ENCODE measurements around the gene PRKN. TPM values are rescaled to one million over a fixed set of nuclear protein-coding genes. Genes with fewer than 3 reads are reported as not detected.

PRKN gene
- total RNA-seq, 2 donors from 2014 or later, result 3.3 to 4.8 TPM

DNA sequence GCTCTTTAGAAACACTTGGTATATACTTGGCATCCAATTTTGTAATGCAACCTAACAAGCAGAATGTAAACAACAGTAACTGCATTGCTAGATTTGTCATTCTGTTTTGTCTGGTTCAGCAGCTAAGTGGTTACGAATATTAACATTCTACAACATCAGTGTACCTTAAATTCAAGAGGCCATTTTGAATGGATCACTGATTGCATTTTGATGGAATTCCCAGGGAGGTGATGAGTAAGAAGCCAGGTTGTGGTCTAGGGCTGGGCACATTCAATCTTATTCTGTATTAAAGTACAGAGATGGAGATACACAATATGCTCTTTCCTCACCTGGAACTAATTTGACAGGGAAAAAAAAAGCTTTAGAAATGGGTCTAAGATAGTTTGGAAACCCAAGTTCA is 483.5 kb downstream of the PRKN start:
- no peak overlapping the region for H3K27ac Mint-ChIP-seq

DNA sequence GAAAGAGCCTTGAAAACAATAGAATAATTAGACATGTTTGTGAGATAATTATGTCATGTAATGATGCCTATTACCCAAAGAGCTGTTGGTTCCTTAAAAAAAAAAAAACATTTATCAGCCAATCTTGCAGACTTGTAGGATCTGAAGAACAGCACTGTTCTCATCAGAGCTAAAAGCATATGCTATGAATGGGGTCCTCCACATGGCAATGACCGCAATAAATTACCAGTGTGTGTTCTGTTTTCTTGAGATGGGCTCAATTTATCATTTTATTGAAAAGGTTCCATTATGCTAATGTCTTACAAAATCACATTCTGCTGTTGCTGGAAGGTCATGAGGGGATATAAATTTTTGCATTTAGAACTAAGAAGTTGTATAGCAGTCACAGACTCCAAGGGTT is 484.7 kb downstream of the PRKN start:
- Histone ChIP-seq H3K4me1 (ENCODE audit: control insufficient read depth, insufficient read depth, low read length) (no peaks in the 10 kb centered on the region), H3K27me3 (ENCODE audit: control insufficient read depth, insufficient read depth, low read length, poor library complexity, severe bottlenecking) (no peaks in the 10 kb centered on the region), H3K9ac (ENCODE audit: extremely low read depth, low read length, poor library complexity, severe bottlenecking) (no peak overlapping the region), H3K36me3 (ENCODE audit: control insufficient read depth, insufficient read depth, low read length) (no peaks in the 10 kb centered on the region), H3K4me3 (ENCODE audit: low read length) (no peak overlapping the region), H3K9me3 (ENCODE audit: control insufficient read depth, low read length) (no peaks in the 10 kb centered on the region), H3K27ac (ENCODE audit: low read depth, low read length) (no peak overlapping the region)
- no peaks in the 10 kb centered on the region for H3K4me1 Mint-ChIP-seq
- no peaks in the 10 kb centered on the region for H3K9me3 Mint-ChIP-seq
- TF ChIP-seq, protein P1, sequence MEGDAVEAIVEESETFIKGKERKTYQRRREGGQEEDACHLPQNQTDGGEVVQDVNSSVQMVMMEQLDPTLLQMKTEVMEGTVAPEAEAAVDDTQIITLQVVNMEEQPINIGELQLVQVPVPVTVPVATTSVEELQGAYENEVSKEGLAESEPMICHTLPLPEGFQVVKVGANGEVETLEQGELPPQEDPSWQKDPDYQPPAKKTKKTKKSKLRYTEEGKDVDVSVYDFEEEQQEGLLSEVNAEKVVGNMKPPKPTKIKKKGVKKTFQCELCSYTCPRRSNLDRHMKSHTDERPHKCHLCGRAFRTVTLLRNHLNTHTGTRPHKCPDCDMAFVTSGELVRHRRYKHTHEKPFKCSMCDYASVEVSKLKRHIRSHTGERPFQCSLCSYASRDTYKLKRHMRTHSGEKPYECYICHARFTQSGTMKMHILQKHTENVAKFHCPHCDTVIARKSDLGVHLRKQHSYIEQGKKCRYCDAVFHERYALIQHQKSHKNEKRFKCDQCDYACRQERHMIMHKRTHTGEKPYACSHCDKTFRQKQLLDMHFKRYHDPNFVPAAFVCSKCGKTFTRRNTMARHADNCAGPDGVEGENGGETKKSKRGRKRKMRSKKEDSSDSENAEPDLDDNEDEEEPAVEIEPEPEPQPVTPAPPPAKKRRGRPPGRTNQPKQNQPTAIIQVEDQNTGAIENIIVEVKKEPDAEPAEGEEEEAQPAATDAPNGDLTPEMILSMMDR (conservative IDR thresholded peaks at IDR 0.05), result no peak
- WGBS, 2 experiments (ENCODE audit: insufficient coverage in 1 of 2, insufficient read length in 1 of 2), result 100% methylated on average over 1 of the region's 1 CpG
- no peak for DNase-seq
- H3K27ac Mint-ChIP-seq, result no peak overlapping the region
- no peaks in the 10 kb centered on the region for H3K27me3 Mint-ChIP-seq (ENCODE audit: insufficient read depth)
- H3K4me3 Mint-ChIP-seq, result no peak overlapping the region
- H3K36me3 Mint-ChIP-seq (ENCODE audit: low read depth), result no peaks in the 10 kb centered on the region

More for the DNA sequence above, 483.5 kb downstream of the PRKN start:
- TF ChIP-seq, protein P1 (conservative IDR thresholded peaks at IDR 0.05), result no peak
- no peak overlapping the region for H3K4me3 Mint-ChIP-seq
- H3K36me3 Mint-ChIP-seq (ENCODE audit: low read depth), result no peaks in the 10 kb centered on the region
- no peak overlapping the region for H3K27ac ChIP-seq (ENCODE audit: low read depth, low read length)
- H3K4me3 ChIP-seq (ENCODE audit: low read length), result no peak overlapping the region
- no peaks in the 10 kb centered on the region for H3K36me3 ChIP-seq (ENCODE audit: control insufficient read depth, insufficient read depth, low read length)
- H3K27me3 ChIP-seq (ENCODE audit: control insufficient read depth, insufficient read depth, low read length, poor library complexity, severe bottlenecking), result no peaks in the 10 kb centered on the region
- H3K27me3 Mint-ChIP-seq (ENCODE audit: insufficient read depth), result no peaks in the 10 kb centered on the region
- no peak overlapping the region for H3K9ac ChIP-seq (ENCODE audit: extremely low read depth, low read length, poor library complexity, severe bottlenecking)
- H3K9me3 ChIP-seq (ENCODE audit: control insufficient read depth, low read length), result no peaks in the 10 kb centered on the region
- no peaks in the 10 kb centered on the region for H3K9me3 Mint-ChIP-seq
- 80% methylated on average over 1 of the region's 1 CpG; no CpG with 5 or more reads in 1 of the 2 experiments for WGBS, 2 experiments (ENCODE audit: insufficient coverage in 1 of 2, insufficient read length in 1 of 2)
- H3K4me1 Mint-ChIP-seq, result no peaks in the 10 kb centered on the region
- no peaks in the 10 kb centered on the region for H3K4me1 ChIP-seq (ENCODE audit: control insufficient read depth, insufficient read depth, low read length)
- no peak for DNase-seq

DNA sequence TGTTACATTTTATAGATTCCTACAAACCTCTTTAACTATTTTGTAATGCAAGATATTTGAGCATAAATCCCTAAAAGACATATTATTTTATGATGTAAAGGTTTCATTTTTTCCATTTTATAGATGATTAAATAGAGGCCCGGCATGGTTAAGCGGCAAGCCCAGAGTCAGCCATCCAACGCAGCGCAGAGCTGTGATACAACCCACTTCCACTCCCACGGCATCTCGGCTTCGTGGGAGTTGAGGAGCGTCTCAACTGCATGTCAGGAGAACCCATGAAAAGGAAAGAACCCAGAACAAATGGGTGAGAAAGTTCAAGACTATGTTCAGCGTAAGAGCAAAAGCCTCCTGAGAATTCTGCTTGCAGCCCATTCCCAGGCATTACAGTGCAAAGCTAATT is 488.2 kb downstream of the PRKN start:
- Mint-ChIP-seq H3K27ac (no peak overlapping the region), H3K9me3 (no peaks in the 10 kb centered on the region), H3K4me3 (no peak overlapping the region), H3K4me1 (no peaks in the 10 kb centered on the region), H3K27me3 (ENCODE audit: insufficient read depth) (no peaks in the 10 kb centered on the region), H3K36me3 (ENCODE audit: low read depth) (no peaks in the 10 kb centered on the region)
- WGBS, 2 experiments (ENCODE audit: insufficient coverage in 1 of 2, insufficient read length in 1 of 2), result 93 to 100% methylated on average over 7 to 9 of the region's 9 CpGs
- no peaks in the 10 kb centered on the region for H3K4me1 ChIP-seq (ENCODE audit: control insufficient read depth, insufficient read depth, low read length)
- no peaks in the 10 kb centered on the region for H3K27me3 ChIP-seq (ENCODE audit: control insufficient read depth, insufficient read depth, low read length, poor library complexity, severe bottlenecking)
- no peak overlapping the region for H3K27ac ChIP-seq (ENCODE audit: low read depth, low read length)
- H3K36me3 ChIP-seq (ENCODE audit: control insufficient read depth, insufficient read depth, low read length), result no peaks in the 10 kb centered on the region
- no peaks in the 10 kb centered on the region for H3K9me3 ChIP-seq (ENCODE audit: control insufficient read depth, low read length)
- no peak overlapping the region for H3K9ac ChIP-seq (ENCODE audit: extremely low read depth, low read length, poor library complexity, severe bottlenecking)
- no peak for DNase-seq
- TF ChIP-seq, protein P1 (conservative IDR thresholded peaks at IDR 0.05), result no peak
- H3K4me3 ChIP-seq (ENCODE audit: low read length), result no peak overlapping the region

Measured in endodermal cell (in vitro differentiated cells).